DMS53 (cell line): Measurements from ENCODE around the gene NBEAL1.
"Not testable (repeated sequence)": the region's sequence is repeated elsewhere in the genome, so short reads cannot be mapped to it uniquely, and the experiment has no call there.

Source experiments
- DNase-seq: peaks from one replicate; lab custom pipeline; 2025; lab: John Stamatoyannopoulos, UW

The NBEAL1 gene

DNA sequence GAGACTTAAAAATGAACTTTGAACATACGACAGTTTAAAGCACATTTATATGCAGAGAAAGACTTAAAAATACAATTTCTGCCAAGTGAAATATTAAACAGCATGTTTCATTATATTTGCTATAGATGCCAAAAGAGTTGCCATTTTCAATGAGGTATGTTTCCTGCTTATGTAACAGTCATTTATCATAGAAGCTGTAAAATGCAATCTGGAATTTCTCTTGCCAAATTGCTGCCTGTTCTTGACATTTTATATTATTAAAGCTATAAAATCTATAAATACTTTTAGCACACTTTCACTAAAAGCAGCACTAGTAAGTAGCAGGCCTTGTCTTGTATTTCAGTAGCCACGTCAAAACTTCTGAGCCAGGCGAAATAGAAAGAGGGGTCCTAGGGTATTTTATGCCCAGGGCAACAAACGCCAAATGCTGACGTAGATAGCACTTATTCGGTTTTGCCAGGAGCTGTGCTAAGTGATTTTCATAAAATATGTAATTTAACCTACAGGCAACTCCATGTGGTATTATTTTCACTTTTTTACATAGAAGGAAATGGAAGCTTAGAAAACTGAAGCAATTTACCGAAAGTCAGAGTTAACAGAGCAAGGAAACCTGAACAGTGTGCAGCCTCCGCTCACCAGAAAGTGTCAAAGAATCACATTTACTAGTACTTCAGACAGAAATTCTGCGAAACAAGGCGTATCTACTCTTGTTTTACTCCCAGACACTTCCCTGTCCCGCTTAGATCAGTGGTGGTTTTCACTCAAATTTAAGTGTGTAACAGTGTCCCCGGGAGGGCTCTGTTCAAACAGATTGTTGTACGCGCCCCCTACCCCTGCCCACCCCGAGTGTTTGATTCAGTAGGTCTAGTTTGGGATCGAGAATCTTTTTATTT lies 222.9 kb downstream of the NBEAL1 start:
- DNase-seq = peak; percentile 47

GRCh38 chr2:203238292-203238703 lies 223.6 kb downstream of the NBEAL1 start:
- DNase-seq = peak; percentile 70

DNA sequence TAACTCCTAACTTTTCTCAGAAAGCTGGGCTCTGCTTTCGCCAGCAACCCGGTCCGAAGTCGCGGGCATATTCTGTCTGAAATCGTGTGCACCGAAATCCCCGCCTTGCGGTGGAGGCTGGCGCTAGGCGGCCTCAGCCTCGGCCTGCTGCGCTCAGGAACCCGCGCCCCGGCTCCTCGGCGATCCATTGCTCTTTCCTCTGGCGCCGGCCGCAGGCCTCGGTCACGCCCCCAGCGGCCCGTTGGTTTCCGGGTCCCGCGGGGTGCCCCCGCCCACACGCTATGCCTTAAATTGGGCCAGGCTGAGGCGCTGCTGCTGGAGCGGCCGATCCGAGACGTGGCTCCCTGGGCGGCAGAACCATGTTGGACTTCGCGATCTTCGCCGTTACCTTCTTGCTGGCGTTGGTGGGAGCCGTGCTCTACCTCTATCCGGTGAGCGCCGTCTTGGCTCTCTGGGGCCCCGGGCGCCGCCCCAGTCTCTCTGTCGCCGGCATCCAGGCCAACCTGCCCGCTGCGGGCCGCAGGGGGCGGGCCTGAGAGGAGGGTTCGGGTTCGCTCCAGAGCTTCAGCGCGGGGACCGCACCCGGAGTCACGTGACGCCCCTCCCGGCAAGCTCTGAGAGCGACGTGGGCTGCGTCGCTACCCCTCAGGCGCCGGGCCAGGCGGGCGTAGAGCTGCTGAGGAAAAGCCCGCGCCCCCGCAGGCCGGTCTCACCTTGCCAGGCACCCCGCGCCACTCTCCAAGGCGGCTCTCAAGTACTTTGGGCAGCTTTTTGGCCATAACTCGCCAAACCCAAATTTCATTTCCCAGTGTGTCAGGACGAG lies 224.2 kb downstream of the NBEAL1 start, which contains the start of gene CYP20A1:
CYP20A1 (plus strand) TSS at position 315 of the 823 bp plus-strand sequence; CDS start at position 360, 45 bp downstream.
- peak; percentile 98 for DNase-seq

GRCh38 chr2:203240491-203240890 lies 225.8 kb downstream of the NBEAL1 start:
- DNase-seq = no peak

DNA sequence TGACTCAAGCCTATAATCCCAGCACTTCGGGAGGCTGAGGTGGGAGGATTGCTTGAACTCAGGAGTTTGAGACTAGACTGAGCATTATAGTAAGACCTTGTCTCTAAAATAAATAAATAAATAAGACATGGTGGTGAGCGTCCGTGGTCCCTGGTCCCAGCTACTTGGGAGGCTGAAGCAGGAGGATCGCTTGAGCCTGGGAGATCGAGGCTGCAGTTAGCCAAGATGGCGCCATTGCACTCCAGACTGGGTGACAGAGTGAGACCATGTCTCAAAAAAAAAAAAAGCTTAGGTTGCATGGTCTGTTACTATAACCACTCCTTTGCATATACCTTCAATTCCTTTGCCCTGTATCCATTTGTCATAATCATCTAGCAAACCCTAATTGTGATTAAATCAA lies 227.8 kb downstream of the NBEAL1 start:
- DNase-seq = no peak

DNA sequence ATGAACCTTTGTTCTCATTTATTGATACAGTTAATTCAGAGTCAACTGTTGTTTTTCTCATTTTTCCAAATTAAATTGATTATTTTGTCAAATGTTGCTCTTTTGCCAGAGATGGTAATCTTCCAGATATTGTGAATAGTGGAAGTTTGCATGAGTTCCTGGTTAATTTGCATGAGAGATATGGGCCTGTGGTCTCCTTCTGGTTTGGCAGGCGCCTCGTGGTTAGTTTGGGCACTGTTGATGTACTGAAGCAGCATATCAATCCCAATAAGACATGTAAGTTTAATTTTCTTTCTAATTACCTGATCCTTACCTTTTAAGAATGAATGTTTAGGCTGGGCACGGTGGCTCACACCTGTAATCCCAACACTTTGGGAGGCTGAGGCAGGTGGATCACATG lies 232.0 kb downstream of the NBEAL1 start:
- no peak for DNase-seq

DNA sequence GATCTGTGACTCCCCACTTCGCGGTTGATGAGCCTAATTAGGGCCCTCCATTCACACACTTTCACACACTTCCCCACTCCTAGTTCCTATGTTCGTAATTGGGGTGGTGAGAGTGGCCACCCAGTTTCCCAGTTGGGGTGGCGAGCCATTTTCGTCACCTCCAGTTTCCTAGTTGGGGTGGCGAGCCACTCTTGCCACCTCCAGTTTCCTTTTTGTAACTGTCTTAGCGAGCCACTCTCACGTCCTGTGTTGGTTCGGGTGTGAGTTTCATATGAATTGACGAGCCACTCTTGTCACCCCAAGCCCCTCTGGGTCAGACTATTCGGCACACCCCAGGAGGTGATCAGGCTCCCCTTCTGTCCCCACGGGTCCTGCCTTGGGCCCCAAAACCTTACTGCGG lies 238.1 kb downstream of the NBEAL1 start:
- no peak for DNase-seq

GRCh38 chr2:203253422-203254095 lies 238.9 kb downstream of the NBEAL1 start:
- DNase-seq = not testable (repeated sequence)

DNA sequence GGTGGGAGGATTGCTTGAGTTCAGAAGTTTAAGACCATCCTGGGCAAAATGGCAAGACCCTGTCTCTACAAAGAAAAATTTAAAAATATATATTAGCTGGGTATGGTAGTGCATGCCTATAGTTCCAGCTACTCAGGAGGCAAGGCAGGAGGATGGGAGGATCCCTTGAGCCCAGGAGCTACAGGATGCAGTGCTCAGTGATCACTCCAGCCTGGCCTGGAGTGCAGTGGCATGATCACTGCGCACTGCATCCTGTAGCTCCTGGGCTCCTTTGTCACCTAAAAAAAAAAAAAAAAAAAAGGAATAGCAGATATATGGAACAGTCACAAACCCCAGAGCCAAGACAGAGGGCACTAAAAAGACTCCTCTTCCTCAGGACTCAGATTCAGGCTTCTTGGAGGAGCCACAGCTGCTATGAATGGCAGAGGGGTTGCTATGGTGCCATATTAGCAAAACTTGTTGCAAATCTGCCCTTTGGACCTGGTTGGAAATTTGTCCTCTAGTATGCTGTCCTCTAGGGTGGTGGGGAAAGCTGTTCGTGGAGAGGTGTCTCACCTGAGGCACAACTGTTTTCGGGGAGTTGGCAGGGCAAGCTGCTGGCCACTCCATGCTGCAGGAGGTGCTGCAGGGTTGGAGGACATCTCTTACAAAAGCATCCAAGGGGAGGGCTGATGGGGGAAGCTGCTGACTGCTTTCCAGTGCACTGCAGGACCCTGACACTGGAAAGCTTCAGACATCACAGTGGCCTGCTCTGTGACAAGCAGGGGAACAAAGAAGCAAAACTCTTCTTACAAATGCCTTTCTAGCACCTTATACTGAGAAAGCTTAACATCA lies 246.9 kb downstream of the NBEAL1 start:
- DNase-seq = peak; percentile 3
